SK-N-SH (cell line): Measurements from ENCODE around the gene B4GALT3. TPM values are rescaled to one million over a fixed set of nuclear protein-coding genes. Genes with fewer than 3 reads are reported as not detected.

Experiments
- CTCF ChIA-PET: fragments of 300-600, 350-600 bp; formaldehyde crosslinking; extraction: SDS; loops from one replicate; lab custom pipeline; 2021; lab: Yijun Ruan, JAX
- POLR2A ChIA-PET: fragments of 350-600 bp; sonication (Branson Sonifier 250); formaldehyde crosslinking; extraction: SDS; loops from one replicate; lab custom pipeline; 2020; ENCODE audit warnings: antibody characterized with exemption, inconsistent platforms; lab: Yijun Ruan, JAX
- DNase-seq: peaks from one replicate; pipeline ENCODE4 v3.0.0; 2012
- H2AFZ ChIP-seq: fragments of 200-600 bp; sonication (generic); 2 replicates; pipeline ENCODE4 v1.8.1; 2016; ENCODE audit warnings: antibody characterized with exemption, mild to moderate bottlenecking, low read depth
- H3F3A ChIP-seq: fragments of 200-600 bp; sonication (generic); replicated peaks from 2 replicates; pipeline ENCODE3; 2016; ENCODE audit warnings: antibody characterized with exemption, mild to moderate bottlenecking; ENCODE audit not compliant: insufficient read depth
- H3K27ac ChIP-seq, 2 experiments: fragments of 200-500 bp in 1 of 2; fragments of 200-600 bp in 1 of 2; sonication (Bioruptor generic) in 1 of 2; sonication (generic), shearing (Covaris generic) in 1 of 2; 2 replicates each; pipeline versions ENCODE4 v1.5.1 to v1.6.1; 2014 to 2016; ENCODE audit warnings: low read depth in 2 of 2, inconsistent platforms in 1 of 2, low read length in 1 of 2, mild to moderate bottlenecking in 1 of 2, mixed read lengths in 1 of 2
- H3K27me3 ChIP-seq: fragments of 200-600 bp; sonication (generic), shearing (Covaris generic); 2 replicates; pipeline ENCODE4 v1.6.1; 2016; ENCODE audit warnings: mixed run types; ENCODE audit not compliant: insufficient read depth
- H3K36me3 ChIP-seq, 2 experiments: fragments of 200-500 bp in 1 of 2; fragments of 200-600 bp in 1 of 2; sonication (Bioruptor generic) in 1 of 2; sonication (generic) in 1 of 2; replicated peaks in 1 of 2; 2 replicates each; pipeline versions ENCODE3 to v1.5.1; 2014 to 2016; ENCODE audit warnings: low read length in 1 of 2, mild to moderate bottlenecking in 1 of 2; ENCODE audit not compliant: insufficient read depth in 2 of 2, control insufficient read depth in 1 of 2
- H3K4me1 ChIP-seq, 2 experiments: fragments of 200-500 bp in 1 of 2; fragments of 200-600 bp in 1 of 2; sonication (Bioruptor generic) in 1 of 2; sonication (generic), shearing (Covaris generic) in 1 of 2; 2 replicates each; pipeline versions ENCODE4 v1.5.1 to v1.6.1; 2014 to 2016; ENCODE audit warnings: low read depth in 1 of 2, low read length in 1 of 2, mixed run types in 1 of 2; ENCODE audit not compliant: insufficient read depth in 2 of 2, control insufficient read depth in 1 of 2
- H3K4me2 ChIP-seq: fragments of 200-600 bp; sonication (generic), shearing (Covaris generic); 2 replicates; pipeline ENCODE4 v1.6.1; 2017; ENCODE audit warnings: mixed run types
- H3K4me3 ChIP-seq, 2 experiments: fragments of 200-500 bp in 1 of 2; fragments of 200-600 bp in 1 of 2; sonication (Bioruptor generic) in 1 of 2; sonication (generic), shearing (Covaris generic) in 1 of 2; 2 replicates each; pipeline versions ENCODE4 v1.5.1 to v1.8.1; 2014 to 2016; ENCODE audit warnings: low read depth in 2 of 2, inconsistent platforms in 1 of 2, low read length in 1 of 2, mild to moderate bottlenecking in 1 of 2, mixed read lengths in 1 of 2, moderate library complexity in 1 of 2
- H3K79me2 ChIP-seq: fragments of 200-600 bp; sonication (generic); 2 replicates; pipeline ENCODE4 v1.8.1; 2017; ENCODE audit warnings: mild to moderate bottlenecking; ENCODE audit not compliant: insufficient read depth
- H3K9ac ChIP-seq: fragments of 200-600 bp; sonication (generic); 2 replicates; pipeline ENCODE4 v1.6.1; 2017; ENCODE audit warnings: mixed run types
- H3K9me2 ChIP-seq: fragments of 200-600 bp; sonication (generic); 2 replicates; pipeline ENCODE4 v1.6.1; 2017; ENCODE audit warnings: mixed run types
- H3K9me3 ChIP-seq: fragments of 200-600 bp; sonication (generic); 2 replicates; pipeline ENCODE4 v1.6.1; 2017; ENCODE audit warnings: mixed run types, mild to moderate bottlenecking, moderate library complexity
- H4K20me1 ChIP-seq: fragments of 200-600 bp; sonication (generic); 2 replicates; pipeline ENCODE4 v1.6.1; 2017; ENCODE audit warnings: mild to moderate bottlenecking, mixed run types; ENCODE audit not compliant: insufficient read depth
- CHD2 ChIP-seq: fragments of 150-350 bp; IDR thresholded peaks from 2 replicates; pipeline ENCODE4 v1.6.1; 2018; ENCODE audit warnings: low read length; ENCODE audit not compliant: partially characterized antibody
- FOSL2 ChIP-seq: IDR thresholded peaks from 2 replicates; pipeline ENCODE4 v1.4.0; 2012; ENCODE audit warnings: low read depth, mild to moderate bottlenecking, moderate library complexity, borderline replicate concordance
- FOXJ3 ChIP-seq: sonication (generic); formaldehyde crosslinking; IDR thresholded peaks from 2 replicates; pipeline ENCODE4 v1.5.1; 2020; ENCODE audit warnings: mild to moderate bottlenecking, missing genetic modification reagents
- FOXM1 ChIP-seq: IDR thresholded peaks from 2 replicates; pipeline ENCODE4 v1.4.0; 2012; ENCODE audit warnings: low read depth, mild to moderate bottlenecking
- GABPA ChIP-seq: IDR thresholded peaks from 2 replicates; pipeline ENCODE4 v1.4.0; 2012; ENCODE audit warnings: low read depth, mild to moderate bottlenecking
- GATA2 ChIP-seq: sonication (generic); formaldehyde crosslinking; IDR thresholded peaks from 2 replicates; pipeline ENCODE4 v1.5.0; 2020; ENCODE audit warnings: mild to moderate bottlenecking, missing genetic modification reagents
- JUND ChIP-seq: IDR thresholded peaks from 2 replicates; pipeline ENCODE4 v1.4.0; 2012
- NFIC ChIP-seq: IDR thresholded peaks from 2 replicates; pipeline ENCODE4 v1.4.0; 2012; ENCODE audit warnings: borderline replicate concordance
- POLR2AphosphoS5 ChIP-seq: IDR thresholded peaks from 2 replicates; pipeline ENCODE4 v1.6.1; 2012; ENCODE audit warnings: low read depth, low read length
- RCOR1 ChIP-seq: fragments of 150-350 bp; IDR thresholded peaks from 2 replicates; pipeline ENCODE4 v1.6.1; 2017; ENCODE audit warnings: antibody characterized with exemption, low read length
- RFX5 ChIP-seq: IDR thresholded peaks from 2 replicates; pipeline ENCODE4 v1.6.1; 2012; ENCODE audit warnings: mild to moderate bottlenecking, improper control_type of control experiment, low read length
- TAF1 ChIP-seq: IDR thresholded peaks from 2 replicates; pipeline ENCODE4 v1.6.1; 2012; ENCODE audit warnings: low read depth, mild to moderate bottlenecking, low read length, moderate library complexity, borderline replicate concordance
- TEAD4 ChIP-seq: IDR thresholded peaks from 2 replicates; pipeline ENCODE4 v1.4.0; 2012; ENCODE audit warnings: mild to moderate bottlenecking, borderline replicate concordance; ENCODE audit not compliant: insufficient read depth
- WGBS: methylation state at CpG from one replicate; pipeline ENCODE4 v1.1.6; 2017; ENCODE audit warnings: low lambda C conversion rate; 5-methylcytosine and 5-hydroxymethylcytosine counted together
- polyA plus RNA-seq, 3 experiments: library from polyadenylated mRNA; depleted of rRNA; stranded (reverse); fragments of >200 nt; gene quantifications; 2 replicates each; pipeline ENCODE4 v1.2.3, GENCODE V29; 2012
- TF ChIP-seq, protein P1 (sequence below): IDR thresholded peaks from 2 replicates; pipeline ENCODE4; 2012
- TF ChIP-seq, protein P2 (sequence below): fragments of 200-600 bp; sonication (generic); IDR thresholded peaks from 2 replicates; pipeline ENCODE4 v1.6.1; 2017; ENCODE audit warnings: antibody characterized with exemption, mild to moderate bottlenecking, moderate library complexity
- TF ChIP-seq, protein P3 (sequence below): fragments of 150-350 bp; IDR thresholded peaks from 2 replicates; pipeline ENCODE4 v1.6.1; 2017; ENCODE audit warnings: antibody characterized with exemption, low read length, low read depth, borderline replicate concordance

Gene B4GALT3
- polyA plus RNA-seq, 1 of the 3 experiments (the other 2 are of a cell fraction): 56.5 TPM

DNA sequence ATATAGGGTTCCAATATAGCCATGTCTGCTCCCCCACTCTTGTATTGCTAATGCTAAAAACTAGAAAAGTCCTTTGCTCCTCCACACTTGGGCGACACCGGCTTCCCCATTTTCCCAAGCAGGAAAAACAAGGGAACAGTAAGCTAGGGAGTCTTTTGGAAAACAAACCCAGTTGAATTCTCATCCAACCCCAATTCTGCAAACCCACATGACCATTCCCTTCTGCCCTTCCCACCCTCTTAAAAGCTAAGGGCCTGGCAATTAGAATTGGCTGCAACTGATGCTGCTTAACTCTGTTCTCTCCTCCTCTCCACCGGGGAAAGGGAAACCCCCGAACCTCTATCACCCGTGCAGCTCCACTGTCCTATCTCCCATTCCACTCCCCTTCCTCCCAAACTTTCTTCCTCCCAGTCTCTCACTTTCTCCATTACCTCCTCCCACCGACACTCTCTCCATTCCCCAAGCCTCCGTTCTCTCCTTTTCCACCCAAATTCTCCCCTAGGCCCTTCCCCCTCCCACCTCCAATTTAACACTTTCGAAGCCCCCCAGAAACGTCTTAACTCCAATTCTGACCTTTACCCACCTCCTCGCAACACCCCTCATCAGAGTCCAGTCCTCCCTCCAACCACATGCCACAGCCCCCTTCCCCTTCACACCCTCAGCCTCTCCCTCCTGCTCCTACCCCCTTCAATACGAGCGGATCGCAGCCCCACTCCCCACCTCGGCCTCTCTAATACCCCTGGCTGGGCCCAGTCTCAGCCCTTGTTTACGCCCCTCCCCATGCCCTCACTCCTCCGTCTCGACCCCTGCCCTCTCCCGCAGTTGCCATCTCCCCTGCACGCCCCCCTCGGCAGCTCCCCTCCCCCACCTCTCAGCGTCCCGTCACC is 45.5 kb downstream of the B4GALT3 start:
- H3K4me3 ChIP-seq: peak overlapping the region; percentile 54 to 74
- POLR2A ChIA-PET: interaction anchor here (0.9 to 1.8 kb wide), 7 partner anchors 10 to 134 kb away, joined by 3 to 12 read pairs (median 5); partner anchors contain the start of genes NIT1, PFDN2, PPOX and UFC1
- H3K79me2 ChIP-seq: peaks cover 72% of the 10 kb centered on the region
- WGBS: 4% methylated on average over 22 of the region's 22 CpGs
- peak overlapping the region; percentile 61; the same call in 1 of the 2 replicates for H2AFZ ChIP-seq
- peak overlapping the region; percentile 73 for H3K4me2 ChIP-seq
- peaks cover 31 to 37% of the 10 kb centered on the region in 2 experiments for H3K36me3 ChIP-seq
- peak overlapping the region; percentile 89 for H3K9ac ChIP-seq
- CTCF ChIA-PET: interaction anchor here (1.0 to 5.0 kb wide), 5 partner anchors 13 to 134 kb away, joined by 3 to 21 read pairs (median 5); partner anchors contain the start of gene PPOX
- no peaks in the 10 kb centered on the region for H4K20me1 ChIP-seq
- no peaks in the 10 kb centered on the region for H3K27me3 ChIP-seq
- peak; percentile 14 for TF ChIP-seq CHD2
- TF ChIP-seq JUND: no peak
- no peak; the same call in 1 of the 2 replicates for TF ChIP-seq POLR2AphosphoS5
- no peak for TF ChIP-seq RCOR1
- TF ChIP-seq, protein P1, sequence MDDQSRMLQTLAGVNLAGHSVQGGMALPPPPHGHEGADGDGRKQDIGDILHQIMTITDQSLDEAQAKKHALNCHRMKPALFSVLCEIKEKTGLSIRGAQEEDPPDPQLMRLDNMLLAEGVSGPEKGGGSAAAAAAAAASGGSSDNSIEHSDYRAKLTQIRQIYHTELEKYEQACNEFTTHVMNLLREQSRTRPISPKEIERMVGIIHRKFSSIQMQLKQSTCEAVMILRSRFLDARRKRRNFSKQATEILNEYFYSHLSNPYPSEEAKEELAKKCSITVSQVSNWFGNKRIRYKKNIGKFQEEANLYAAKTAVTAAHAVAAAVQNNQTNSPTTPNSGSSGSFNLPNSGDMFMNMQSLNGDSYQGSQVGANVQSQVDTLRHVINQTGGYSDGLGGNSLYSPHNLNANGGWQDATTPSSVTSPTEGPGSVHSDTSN: no peak
- TF ChIP-seq, all 33 proteins: peak for 1
- Histone ChIP-seq H3K9me2 (no peaks in the 10 kb centered on the region), H3K27ac (peak overlapping the region; percentile 91 to 96), H3K9me3 (no peaks in the 10 kb centered on the region), H3K4me1 (peaks cover 5 to 13% of the 10 kb centered on the region in 2 experiments; a peak in 3 of 4 replicates), H3F3A (peaks cover 13% of the 10 kb centered on the region)
- peak; percentile 31 for DNase-seq

DNA sequence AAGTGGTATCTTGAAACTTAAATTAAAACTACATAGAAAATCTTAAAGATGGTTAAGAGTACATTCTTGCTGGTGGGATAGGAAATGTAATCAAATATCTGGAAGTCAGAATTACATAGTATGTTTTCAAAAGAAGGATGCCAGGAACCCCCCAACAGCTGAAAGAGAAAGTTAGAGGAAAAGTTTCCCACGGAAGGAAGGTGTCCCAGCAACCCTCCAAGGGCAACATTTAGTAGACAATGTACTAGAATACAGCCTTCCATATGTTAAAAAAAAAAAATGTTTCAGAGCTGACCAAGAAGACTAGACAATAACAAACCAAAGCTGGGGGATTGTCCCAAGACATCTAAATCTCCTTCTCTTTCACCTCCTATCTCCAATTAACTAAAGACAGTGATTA is 47.0 kb downstream of the B4GALT3 start:
- Histone ChIP-seq H3K4me1 (peaks cover 5 to 13% of the 10 kb centered on the region in 2 experiments; a peak in 3 of 4 replicates), H3K79me2 (peaks cover 87% of the 10 kb centered on the region), H3K4me3 (no peak overlapping the region), H3K9me2 (no peaks in the 10 kb centered on the region), H3K9ac (no peak overlapping the region), H3F3A (peaks cover 10% of the 10 kb centered on the region), H3K9me3 (no peaks in the 10 kb centered on the region), H2AFZ (no peak overlapping the region), H3K36me3 (peaks cover 33 to 43% of the 10 kb centered on the region in 2 experiments), H4K20me1 (peaks cover 7% of the 10 kb centered on the region; the same call in 1 of the 2 replicates), H3K4me2 (peak overlapping the region; percentile 73), H3K27me3 (no peaks in the 10 kb centered on the region), H3K27ac (no peak overlapping the region)
- DNase-seq: no peak
- CTCF ChIA-PET: interaction anchor here (1.0 to 3.0 kb wide), 3 partner anchors 11 to 62 kb away, joined by 3 to 9 read pairs (median 3); partner anchors contain the start of gene PPOX
- 83% methylated on average over 1 of the region's 1 CpG for WGBS
- POLR2A ChIA-PET: interaction anchor here (0.7 kb wide), 1 partner anchor 8 kb away, joined by 3 read pairs; no protein-coding TSS in a partner anchor
- TF ChIP-seq, protein P2, sequence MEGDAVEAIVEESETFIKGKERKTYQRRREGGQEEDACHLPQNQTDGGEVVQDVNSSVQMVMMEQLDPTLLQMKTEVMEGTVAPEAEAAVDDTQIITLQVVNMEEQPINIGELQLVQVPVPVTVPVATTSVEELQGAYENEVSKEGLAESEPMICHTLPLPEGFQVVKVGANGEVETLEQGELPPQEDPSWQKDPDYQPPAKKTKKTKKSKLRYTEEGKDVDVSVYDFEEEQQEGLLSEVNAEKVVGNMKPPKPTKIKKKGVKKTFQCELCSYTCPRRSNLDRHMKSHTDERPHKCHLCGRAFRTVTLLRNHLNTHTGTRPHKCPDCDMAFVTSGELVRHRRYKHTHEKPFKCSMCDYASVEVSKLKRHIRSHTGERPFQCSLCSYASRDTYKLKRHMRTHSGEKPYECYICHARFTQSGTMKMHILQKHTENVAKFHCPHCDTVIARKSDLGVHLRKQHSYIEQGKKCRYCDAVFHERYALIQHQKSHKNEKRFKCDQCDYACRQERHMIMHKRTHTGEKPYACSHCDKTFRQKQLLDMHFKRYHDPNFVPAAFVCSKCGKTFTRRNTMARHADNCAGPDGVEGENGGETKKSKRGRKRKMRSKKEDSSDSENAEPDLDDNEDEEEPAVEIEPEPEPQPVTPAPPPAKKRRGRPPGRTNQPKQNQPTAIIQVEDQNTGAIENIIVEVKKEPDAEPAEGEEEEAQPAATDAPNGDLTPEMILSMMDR: no peak
- TF ChIP-seq FOXJ3 (CRISPR knock-in tag) (no peak), FOSL2 (no peak), FOXM1 (no peak), CHD2 (no peak), GATA2 (no peak), NFIC (no peak), GABPA (no peak), TEAD4 (no peak), RFX5 (no peak), TAF1 (no peak)
- TF ChIP-seq, protein P1: no peak
- TF ChIP-seq, protein P3, sequence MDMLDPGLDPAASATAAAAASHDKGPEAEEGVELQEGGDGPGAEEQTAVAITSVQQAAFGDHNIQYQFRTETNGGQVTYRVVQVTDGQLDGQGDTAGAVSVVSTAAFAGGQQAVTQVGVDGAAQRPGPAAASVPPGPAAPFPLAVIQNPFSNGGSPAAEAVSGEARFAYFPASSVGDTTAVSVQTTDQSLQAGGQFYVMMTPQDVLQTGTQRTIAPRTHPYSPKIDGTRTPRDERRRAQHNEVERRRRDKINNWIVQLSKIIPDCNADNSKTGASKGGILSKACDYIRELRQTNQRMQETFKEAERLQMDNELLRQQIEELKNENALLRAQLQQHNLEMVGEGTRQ: no peak
